NCI-H748 (cell line): ENCODE measurements around the gene PHF12.

Source experiments
- DNase-seq: peaks from one replicate; lab custom pipeline; 2025; ENCODE audit not compliant: unreplicated experiment; lab: John Stamatoyannopoulos, UW

The PHF12 gene

GRCh38 chr17:28951428-28951990 is at the start of gene PHF12:
Gene PHF12 (minus strand): TSS chr17:28951518. CDS start chr17:28950960, 558 bp downstream.
- DNase-seq, result peak; percentile 100

- DNase-seq, result no peak
Observed at GRCh38 chr17:29000973-29001372, 49.7 kb upstream of the PHF12 start.

GRCh38 chr17:28999206-28999605 is 47.9 kb upstream of the PHF12 start:
- no peak for DNase-seq

GRCh38 chr17:28997806-28998205 is 46.5 kb upstream of the PHF12 start:
- no peak for DNase-seq

- no peak for DNase-seq
Observed at GRCh38 chr17:28996554-28997096, 45.3 kb upstream of the PHF12 start.

GRCh38 chr17:28993645-28994426 is 42.5 kb upstream of the PHF12 start:
- DNase-seq, result no peak

GRCh38 chr17:28992625-28993600 is 41.6 kb upstream of the PHF12 start:
- no peak for DNase-seq

- no peak for DNase-seq
Observed at GRCh38 chr17:28992185-28992584, 40.9 kb upstream of the PHF12 start.

GRCh38 chr17:28991779-28992178 is 40.5 kb upstream of the PHF12 start:
- no peak for DNase-seq

- DNase-seq, result no peak
Observed at GRCh38 chr17:28989028-28989427, 37.7 kb upstream of the PHF12 start.

- DNase-seq, result no peak
Observed at GRCh38 chr17:28988475-28988874, 37.2 kb upstream of the PHF12 start.

- DNase-seq, result no peak
Observed at GRCh38 chr17:28986714-28987655, 35.7 kb upstream of the PHF12 start.

GRCh38 chr17:28985950-28986713 is 34.8 kb upstream of the PHF12 start:
- peak; percentile 90 for DNase-seq

- DNase-seq, result no peak
Observed at GRCh38 chr17:28983286-28984230, 32.2 kb upstream of the PHF12 start.

GRCh38 chr17:28982131-28982793 is 30.9 kb upstream of the PHF12 start:
- no peak for DNase-seq

- DNase-seq, result no peak
Observed at GRCh38 chr17:28978356-28978964, 27.1 kb upstream of the PHF12 start.

GRCh38 chr17:28977659-28978355 is 26.5 kb upstream of the PHF12 start:
- peak; percentile 17 for DNase-seq
